Stimulated activated CD8-positive, alpha-beta memory T cell treated with anti-CD3 and anti-CD28 coated beads, Interleukin-15, amount 100 ng/mL, for 24 hours (primary cell): Measurements from ENCODE around the gene GYG2.
"Not testable (repeated sequence)": the region's sequence is repeated elsewhere in the genome, so short reads cannot be mapped to it uniquely, and the experiment has no call there.

ENCODE experiments used
- DNase-seq: peaks from one replicate; pipeline ENCODE4 v3.0.0-alpha.2; 2020; ENCODE audit warnings: low read depth

The GYG2 gene

GRCh38 chrX:2903366-2903765 lies 74.6 kb downstream of the GYG2 start:
- no peak for DNase-seq

GRCh38 chrX:2907295-2907694 lies 78.6 kb downstream of the GYG2 start:
- no peak for DNase-seq

GRCh38 chrX:2908125-2908685 lies 79.5 kb downstream of the GYG2 start:
- DNase-seq: no peak

- DNase-seq: no peak
These were observed 81.4 kb downstream of the GYG2 start for GRCh38 chrX:2910109-2910508.

GRCh38 chrX:2913118-2913517 lies 84.4 kb downstream of the GYG2 start:
- DNase-seq: no peak

- DNase-seq: no peak
These were observed 89.0 kb downstream of the GYG2 start for GRCh38 chrX:2917767-2918166.

GRCh38 chrX:2921193-2921592 lies 92.5 kb downstream of the GYG2 start:
- DNase-seq: no peak

- no peak for DNase-seq
These were observed 93.0 kb downstream of the GYG2 start for GRCh38 chrX:2921750-2922149.

GRCh38 chrX:2924151-2924550 lies 95.4 kb downstream of the GYG2 start:
- DNase-seq: no peak

- not testable (repeated sequence) for DNase-seq
These were observed 97.5 kb downstream of the GYG2 start for GRCh38 chrX:2926255-2926654.

- DNase-seq: no peak
These were observed 98.0 kb downstream of the GYG2 start for GRCh38 chrX:2926664-2927275.

GRCh38 chrX:2928191-2928582 lies 99.5 kb downstream of the GYG2 start:
- DNase-seq: no peak

- peak; percentile 19 for DNase-seq
These were observed 100.1 kb downstream of the GYG2 start, which contains the start of gene ARSD for GRCh38 chrX:2928583-2929434. Gene ARSD (minus strand): TSS chrX:2929339. CDS start chrX:2929275, 64 bp downstream.

GRCh38 chrX:2931155-2931554 lies 102.4 kb downstream of the GYG2 start:
- no peak for DNase-seq

GRCh38 chrX:2931612-2932011 lies 102.9 kb downstream of the GYG2 start:
- no peak for DNase-seq
